Activated gamma-delta T cell (primary cell): ENCODE data around the gene CAPS.
"Not testable (repeated sequence)": the region's sequence is repeated elsewhere in the genome, so short reads cannot be mapped to it uniquely, and the experiment has no call there.

ENCODE experiments used
- DNase-seq: peaks from one replicate; lab custom pipeline; 2025; lab: John Stamatoyannopoulos, UW
- total RNA-seq, 2 donors: gene quantifications; one replicate each; lab custom pipeline; 2026; lab: John Stamatoyannopoulos, UW

The CAPS gene
- 29.0 to 41.8 reads per million in 2 donors for total RNA-seq

DNA sequence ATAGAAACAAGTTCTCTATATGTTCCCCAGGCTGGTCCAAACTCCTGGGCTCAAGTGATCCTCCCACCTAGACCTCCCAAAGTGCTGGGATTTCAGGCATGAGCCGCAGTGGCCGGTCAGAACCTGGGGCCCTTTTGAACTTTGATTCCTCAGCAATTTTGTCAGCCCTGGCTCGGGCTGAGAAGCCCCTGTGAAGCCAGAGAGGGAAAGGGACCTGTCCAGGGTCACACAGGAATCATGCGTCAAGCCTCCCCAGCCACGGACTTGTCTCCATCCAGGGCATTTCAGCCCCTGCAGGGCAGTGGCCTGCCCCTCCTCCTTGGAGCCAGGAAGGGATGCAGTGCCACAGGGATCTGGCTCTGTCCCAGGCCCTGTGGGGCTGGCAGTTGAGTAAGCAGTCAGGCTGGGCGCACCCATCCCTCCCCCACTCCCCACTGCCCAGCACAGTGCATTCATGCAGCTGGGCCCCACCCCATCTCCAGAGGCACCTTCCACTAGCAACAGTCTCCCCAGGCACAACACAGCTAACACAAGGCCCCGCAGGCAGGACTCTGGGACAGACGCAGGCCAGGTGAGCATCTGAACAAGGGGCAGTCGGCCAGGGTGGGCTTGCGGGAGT is at the start of gene CAPS:
TSS of gene CAPS (plus strand) at position 516 of the 619 bp plus-strand sequence. CDS start 153 bp downstream, outside the sequence.
- no peak for DNase-seq

DNA sequence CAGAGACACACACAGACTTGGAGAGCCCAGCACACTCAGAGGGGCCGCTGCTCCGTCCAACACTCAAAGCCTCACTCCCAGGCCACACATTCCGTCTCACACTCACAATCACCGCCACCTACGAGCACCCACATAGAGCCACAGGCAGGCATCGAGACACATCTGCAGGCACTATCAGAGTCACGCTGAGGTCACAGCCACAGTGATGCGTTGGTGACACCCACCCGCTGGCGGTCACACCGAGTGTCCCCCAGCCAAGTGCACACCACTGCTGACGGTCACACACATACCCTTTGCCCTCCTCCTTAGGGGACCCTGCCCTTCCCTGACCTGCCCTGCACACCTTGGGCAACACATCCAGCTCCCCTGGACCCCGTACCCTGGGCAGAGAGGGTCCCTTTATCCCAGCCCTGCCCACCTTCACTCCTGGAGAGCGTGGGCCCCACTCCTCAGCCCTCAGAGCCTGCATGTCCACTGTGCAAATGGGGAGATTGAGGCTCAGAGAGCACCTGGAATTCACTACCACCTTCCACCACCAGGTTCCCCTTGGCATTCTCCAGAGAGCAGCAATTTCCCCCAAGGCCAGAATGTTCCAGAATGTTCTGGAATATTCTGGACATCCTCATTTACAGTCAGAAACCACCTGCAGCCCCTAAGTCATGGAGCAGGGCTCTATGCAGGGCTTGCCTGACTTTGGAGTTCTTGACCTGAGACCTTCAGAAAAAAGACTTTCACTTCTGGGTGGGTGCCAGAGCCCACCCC is 49.1 kb upstream of the CAPS start:
- DNase-seq = no peak

- no peak for DNase-seq
These were observed 48.3 kb upstream of the CAPS start for GRCh38 chr19:5865772-5866171.

DNA sequence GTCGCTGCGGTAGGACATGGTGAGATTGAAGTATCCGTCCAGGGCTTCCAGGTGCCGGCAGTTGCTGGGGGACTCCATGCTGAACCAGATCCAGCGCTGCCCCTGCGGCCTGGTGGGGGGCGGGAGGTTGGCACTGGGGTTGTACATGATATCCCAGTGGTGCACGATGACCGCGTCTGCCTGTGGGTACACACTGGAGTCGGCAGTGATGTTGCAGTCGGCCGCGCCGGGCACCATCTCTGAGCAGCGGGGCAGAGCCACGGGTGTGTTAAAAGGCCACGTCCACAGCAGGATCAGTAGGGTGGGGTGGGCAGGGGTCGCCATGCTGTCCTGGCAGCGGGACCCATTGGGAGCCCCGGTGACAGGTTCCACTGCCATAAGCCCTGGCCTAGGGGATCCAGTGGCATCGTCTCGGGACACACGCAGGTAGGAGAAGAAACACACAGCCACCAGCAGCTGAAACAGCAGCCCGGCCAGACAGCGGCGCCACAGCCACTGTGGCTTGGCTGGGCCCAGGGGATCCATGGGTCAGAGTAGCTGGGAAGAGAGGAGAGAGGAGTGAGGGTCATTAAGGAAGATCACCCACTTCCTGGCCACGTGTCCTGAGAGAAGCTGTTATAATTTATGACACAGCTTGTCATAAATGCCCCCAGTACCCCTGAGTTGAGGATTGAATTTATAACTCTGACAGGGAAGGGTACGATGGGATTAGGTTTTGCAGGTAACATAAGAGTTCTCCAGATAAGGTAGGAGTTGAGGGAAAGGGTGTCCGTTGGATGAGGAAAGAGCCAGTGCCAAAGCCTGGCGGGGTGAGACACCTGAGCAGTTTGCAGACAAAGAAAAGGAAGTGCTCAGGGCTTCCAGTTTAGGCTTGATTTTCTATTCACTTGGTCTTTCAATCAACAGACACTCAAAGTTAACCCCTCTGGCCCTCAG is 46.6 kb upstream of the CAPS start:
- no peak for DNase-seq

GRCh38 chr19:5870986-5871394 is 43.1 kb upstream of the CAPS start:
- no peak for DNase-seq

- no peak for DNase-seq
These were observed 40.3 kb upstream of the CAPS start for GRCh38 chr19:5873617-5874199.

DNA sequence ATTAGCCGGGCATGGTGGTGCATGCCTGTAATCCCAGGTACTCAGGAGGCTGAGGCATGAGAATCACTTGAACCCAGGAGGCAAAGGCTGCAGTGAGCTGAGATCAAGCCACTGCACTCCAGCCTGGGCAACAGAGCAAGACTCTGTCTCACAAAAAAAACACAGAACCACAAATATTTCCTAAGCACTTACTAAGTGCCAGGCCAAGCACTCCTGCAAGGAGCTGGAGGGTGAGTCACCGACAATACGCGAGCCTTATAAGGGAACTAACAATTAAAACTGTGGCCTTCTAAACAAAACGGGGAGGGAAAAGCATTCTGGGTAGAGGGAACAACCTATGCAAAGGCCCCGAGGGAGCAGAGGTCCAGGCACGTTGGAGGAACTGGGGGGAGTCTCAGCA is 39.6 kb upstream of the CAPS start:
- DNase-seq = not testable (repeated sequence)

DNA sequence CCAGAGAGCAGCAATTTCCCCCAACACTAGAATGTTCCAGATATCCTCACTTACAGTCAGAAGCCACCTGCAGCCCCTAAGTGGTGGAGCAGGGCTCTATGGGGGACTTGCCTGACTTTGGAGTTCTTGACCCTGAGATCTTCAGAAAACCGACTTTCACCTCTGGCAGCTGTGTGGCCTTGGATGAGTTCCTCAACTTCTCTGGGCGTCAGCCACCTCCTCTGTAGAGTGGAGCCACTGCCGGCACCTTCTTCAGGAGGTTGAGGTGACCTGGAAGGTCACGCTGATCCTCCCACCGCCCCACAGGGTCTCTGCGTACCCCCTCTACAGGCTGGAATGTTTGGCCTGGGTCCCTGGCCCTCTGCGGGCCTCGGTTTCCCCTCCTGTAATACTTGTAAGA is 36.6 kb upstream of the CAPS start:
- no peak for DNase-seq

DNA sequence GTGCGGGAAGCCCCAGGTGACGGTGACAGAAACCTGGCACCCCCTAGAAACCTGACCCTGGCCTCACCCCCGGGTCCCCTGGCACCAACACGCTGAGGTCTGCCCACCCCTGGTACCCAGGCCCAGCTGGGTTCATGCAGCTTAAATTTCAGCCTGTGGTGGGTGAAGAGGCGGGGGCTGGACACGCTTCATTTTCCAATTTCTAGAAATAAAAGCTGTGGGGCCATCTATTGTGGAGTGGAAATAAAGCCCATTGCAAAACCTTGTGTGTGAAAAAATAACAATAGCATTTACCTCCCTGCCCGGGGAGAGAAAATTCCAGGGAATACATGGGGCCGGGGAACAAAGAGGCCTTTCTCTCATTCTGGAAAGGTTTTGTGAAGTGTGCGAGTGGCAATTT is 36.2 kb upstream of the CAPS start:
- no peak for DNase-seq

- DNase-seq = no peak
These were observed 33.9 kb upstream of the CAPS start for GRCh38 chr19:5880196-5880595.

- DNase-seq = no peak
These were observed 33.4 kb upstream of the CAPS start for GRCh38 chr19:5880604-5881078.

- no peak for DNase-seq
These were observed 32.3 kb upstream of the CAPS start for GRCh38 chr19:5881543-5882299.

DNA sequence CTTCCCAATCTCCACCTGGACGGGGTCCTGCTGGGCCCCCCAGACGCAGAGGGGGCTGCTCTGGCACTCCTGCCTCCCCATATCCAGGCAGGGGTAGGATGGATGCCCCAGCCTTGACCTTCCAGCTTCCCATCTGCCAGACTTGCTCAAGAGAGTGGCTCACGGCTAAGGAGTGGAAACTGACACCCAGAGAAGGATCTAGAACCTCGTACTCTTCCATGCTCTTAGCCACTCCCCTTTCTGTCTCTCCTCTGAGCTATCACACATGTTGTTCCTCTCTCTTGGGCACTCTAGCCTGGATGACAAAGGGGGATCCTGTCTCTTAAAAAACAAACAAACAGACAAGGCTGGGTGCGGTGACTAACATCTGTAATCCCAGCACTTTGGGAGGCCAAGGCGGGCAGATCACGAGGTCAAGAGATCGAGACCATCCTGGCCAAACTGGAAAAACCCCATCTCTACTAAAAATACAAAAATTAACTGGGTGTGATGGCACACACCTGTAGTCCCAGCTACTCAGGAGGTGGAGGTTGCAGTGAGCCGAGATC is 31.6 kb upstream of the CAPS start:
- no peak for DNase-seq

GRCh38 chr19:5883157-5883873 is 30.7 kb upstream of the CAPS start:
- not testable (repeated sequence) for DNase-seq

DNA sequence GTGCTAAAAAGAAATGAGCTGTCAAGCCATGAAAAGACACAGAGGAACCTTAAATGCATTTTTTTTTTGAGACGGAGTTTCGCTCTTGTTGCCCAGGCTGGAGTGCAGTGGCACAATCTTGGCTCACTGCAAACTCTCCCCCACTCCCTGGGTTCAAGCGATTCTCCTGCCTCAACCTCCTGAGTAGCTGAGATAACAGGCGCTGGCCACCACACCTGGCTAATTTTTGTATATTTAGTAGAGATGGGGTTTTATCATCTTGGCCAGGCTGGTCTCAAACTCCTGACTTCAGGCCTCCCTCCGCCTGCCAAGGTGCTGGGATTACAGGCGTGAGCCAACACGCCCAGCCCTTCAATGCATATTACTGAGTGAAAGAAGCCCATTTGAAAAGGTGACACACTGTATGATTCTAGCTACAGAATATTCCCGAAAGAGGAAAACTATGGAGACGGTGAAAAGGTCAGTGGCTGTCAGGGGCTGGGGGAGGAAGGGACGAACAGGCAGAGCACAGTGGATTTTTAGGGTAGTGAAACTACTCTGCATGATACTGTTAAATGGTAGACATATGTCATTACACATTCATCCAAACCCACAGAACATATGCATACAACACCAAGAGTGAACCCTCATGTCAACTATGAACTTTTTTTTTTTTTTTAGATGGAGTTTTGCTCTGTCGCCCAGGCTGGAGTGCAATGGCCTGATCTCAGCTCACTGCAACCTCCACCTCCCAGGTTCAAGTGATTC is 29.8 kb upstream of the CAPS start:
- not testable (repeated sequence) for DNase-seq

DNA sequence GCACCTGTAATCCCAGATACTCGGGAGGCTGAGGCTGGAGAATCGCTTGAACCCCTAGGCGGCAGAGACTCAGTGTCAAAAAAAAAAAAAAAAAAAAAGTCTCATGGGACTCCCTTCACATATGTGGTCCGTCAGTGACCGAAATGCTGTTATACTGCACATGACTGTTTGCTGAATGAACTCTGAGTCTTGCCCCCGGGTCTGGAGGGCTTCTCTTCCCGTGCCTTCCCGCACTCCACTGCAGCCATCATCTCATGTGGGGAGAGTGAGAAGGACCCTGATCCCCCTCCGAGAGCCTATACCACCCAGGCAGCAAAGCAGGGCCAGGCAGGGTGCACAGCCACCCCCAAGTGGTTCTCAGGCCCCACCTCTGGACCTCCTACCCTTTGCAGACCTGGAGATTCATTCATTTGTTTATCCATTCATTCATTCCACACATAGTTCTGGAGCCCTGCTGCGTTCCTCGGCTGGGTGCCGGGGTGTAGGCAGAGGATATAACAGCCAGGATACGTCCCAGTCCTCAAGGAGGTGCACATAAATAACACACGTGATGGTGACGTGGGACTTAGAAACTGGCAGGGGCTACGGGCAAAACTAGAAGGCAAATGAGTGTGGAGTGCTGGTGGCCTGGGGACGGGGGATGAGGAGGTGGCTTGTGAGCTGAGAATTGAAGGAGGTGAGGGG is 24.6 kb upstream of the CAPS start:
- DNase-seq = no peak

GRCh38 chr19:5890099-5890498 is 24.0 kb upstream of the CAPS start:
- DNase-seq = no peak

DNA sequence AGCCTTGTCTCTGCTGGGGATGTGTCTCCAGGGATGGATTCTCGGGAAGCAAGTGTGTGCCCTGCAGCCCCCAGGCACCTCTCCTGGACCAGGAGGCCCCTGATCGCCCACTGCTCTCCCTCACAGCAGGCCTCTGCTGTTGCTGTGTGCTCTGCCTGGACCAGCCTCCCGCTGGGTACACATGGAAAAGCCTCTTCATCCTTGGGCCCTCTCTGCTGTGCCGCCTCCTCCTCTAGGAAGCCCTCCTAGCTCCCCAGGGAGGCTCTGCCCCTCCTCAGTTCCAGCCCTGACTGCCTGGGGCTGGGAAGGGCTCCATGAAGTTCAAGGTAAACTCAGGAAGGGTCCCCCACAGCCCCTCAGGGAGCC is 22.5 kb upstream of the CAPS start:
- DNase-seq = no peak
